Lower leg skin (tissue), 4 donors: ENCODE results near the gene FBLN2. TPM values are rescaled to one million over a fixed set of nuclear protein-coding genes. Genes with fewer than 3 reads are reported as not detected.

Experiments
- DNase-seq, 2 donors: peaks; one replicate each; pipeline ENCODE4 v3.0.0-alpha.2; 2019; ENCODE audit warnings: low spot score in 2 of 2
- H3K4me3 ChIP-seq: fragments of 200-600 bp; sonication (generic); 2 replicates; pipeline ENCODE4 v1.5.1; 2017; ENCODE audit warnings: mild to moderate bottlenecking, low read depth; ENCODE audit not compliant: poor library complexity, severe bottlenecking
- POLR2A ChIP-seq, 2 donors: fragments of 450-650 bp; IDR thresholded peaks; one replicate each; pipeline ENCODE4 v1.6.1; 2016 to 2017; ENCODE audit warnings: antibody characterized with exemption in 2 of 2, mild to moderate bottlenecking in 1 of 2, moderate library complexity in 1 of 2
- WGBS, 2 donors: methylation state at CpG; one replicate each; pipeline ENCODE4 v1.1.5; 2018; 5-methylcytosine and 5-hydroxymethylcytosine counted together
- intact Hi-C: fragments of 100-400 bp; cut with DNase I; formaldehyde crosslinking; loops from one replicate; pipeline ENCODE4 v1.15.0; 2023; ENCODE audit warnings: low total_unique reads
- total RNA-seq, 4 donors: library from RNA; depleted of rRNA; stranded (reverse); fragments of >200 nt; gene quantifications; one replicate each; pipeline ENCODE4 v1.1.0, GENCODE V29; 2016
- TF ChIP-seq, protein P1 (sequence below), 3 donors: fragments of 450-650 bp; IDR thresholded peaks; one replicate each; pipeline ENCODE4 v1.5.1; 2016; ENCODE audit warnings: antibody characterized with exemption in 3 of 3, mild to moderate bottlenecking in 3 of 3, moderate library complexity in 2 of 3

FBLN2 gene
- total RNA-seq, 4 donors from 2014 or later, result 40.1 to 153 (median 64.0) TPM

DNA sequence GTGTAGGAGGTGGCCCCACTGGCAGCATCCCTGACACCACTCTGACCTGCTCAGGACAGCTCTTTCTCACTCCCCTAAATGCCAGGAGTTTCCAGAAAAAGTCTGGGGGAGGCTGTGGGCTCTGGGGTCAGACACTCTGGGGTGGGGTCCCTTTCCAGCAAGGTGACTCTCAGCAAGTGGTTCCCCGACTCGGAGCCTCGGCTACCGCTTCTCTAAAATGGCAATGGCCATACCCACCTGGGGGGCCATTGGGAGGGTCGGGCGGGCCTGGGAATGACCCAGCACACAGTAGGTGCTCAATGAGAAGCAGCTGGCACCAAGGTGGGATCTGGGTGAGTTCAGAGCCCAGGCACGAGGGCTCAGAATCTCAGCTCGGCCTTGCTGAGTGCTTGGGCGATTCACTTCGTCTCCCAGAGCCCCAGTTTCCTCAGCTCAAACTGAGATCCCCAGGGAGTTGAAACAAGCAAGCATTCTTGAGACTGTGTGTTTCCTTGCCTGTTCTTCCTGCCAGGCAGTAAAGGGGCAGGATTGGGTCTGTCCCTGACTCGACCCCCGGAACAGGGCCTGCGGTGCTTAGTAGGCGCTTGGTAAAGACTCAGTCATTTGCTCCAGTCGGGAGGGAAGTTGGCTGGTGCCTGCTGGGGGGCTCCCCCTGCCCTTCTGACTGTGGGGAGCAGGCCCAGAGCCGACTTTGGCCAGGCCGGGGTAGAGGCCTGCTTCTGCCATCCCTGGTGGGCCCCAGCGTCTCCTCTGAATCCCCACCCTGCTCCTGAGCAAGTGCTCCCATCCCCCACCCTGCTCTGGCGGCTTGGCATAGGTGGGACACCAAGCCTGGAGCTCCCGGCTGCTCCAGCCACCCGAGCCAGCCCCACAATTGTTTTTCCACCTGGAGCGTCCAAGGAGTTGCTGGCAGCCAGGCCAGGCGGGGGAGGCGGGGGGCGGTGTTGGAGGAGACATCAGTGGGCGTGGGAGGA is 32.9 kb upstream of the FBLN2 start:
- no peak for DNase-seq
- 68 to 72% methylated on average over 26 of the region's 26 CpGs for WGBS, 2 donors
- TF ChIP-seq POLR2A (IDR thresholded peaks at IDR 0.05), result no peak
- TF ChIP-seq, protein P1, sequence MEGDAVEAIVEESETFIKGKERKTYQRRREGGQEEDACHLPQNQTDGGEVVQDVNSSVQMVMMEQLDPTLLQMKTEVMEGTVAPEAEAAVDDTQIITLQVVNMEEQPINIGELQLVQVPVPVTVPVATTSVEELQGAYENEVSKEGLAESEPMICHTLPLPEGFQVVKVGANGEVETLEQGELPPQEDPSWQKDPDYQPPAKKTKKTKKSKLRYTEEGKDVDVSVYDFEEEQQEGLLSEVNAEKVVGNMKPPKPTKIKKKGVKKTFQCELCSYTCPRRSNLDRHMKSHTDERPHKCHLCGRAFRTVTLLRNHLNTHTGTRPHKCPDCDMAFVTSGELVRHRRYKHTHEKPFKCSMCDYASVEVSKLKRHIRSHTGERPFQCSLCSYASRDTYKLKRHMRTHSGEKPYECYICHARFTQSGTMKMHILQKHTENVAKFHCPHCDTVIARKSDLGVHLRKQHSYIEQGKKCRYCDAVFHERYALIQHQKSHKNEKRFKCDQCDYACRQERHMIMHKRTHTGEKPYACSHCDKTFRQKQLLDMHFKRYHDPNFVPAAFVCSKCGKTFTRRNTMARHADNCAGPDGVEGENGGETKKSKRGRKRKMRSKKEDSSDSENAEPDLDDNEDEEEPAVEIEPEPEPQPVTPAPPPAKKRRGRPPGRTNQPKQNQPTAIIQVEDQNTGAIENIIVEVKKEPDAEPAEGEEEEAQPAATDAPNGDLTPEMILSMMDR (IDR thresholded peaks at IDR 0.05), result no peak
- H3K4me3 ChIP-seq, result no peak overlapping the region
- intact Hi-C loops, result no loop called here

DNA sequence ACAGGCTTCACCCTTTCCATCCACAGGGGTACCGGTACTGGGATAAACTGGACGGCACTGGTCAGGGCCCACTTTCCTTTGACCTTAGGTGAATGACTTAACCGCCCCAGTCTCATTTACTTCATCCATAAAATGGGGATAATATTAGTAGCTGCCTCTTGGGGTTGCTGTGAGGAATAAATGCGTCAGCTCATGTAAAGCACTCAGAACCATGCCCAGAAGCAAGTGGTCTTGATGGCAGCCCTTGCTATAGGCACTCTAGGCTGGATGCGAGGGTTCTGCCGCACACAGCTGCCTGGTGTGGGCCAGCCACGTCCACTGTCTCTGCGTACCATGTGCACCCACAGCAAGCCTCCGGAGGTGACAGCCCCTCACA is 32.2 kb upstream of the FBLN2 start:
- WGBS, 2 donors, result 79 to 85% methylated on average over 9 of the region's 9 CpGs
- intact Hi-C loops, result no loop called here
- H3K4me3 ChIP-seq, result no peak overlapping the region
- DNase-seq, result no peak
- TF ChIP-seq POLR2A (IDR thresholded peaks at IDR 0.05), result no peak
- TF ChIP-seq, protein P1 (IDR thresholded peaks at IDR 0.05), result no peak

DNA sequence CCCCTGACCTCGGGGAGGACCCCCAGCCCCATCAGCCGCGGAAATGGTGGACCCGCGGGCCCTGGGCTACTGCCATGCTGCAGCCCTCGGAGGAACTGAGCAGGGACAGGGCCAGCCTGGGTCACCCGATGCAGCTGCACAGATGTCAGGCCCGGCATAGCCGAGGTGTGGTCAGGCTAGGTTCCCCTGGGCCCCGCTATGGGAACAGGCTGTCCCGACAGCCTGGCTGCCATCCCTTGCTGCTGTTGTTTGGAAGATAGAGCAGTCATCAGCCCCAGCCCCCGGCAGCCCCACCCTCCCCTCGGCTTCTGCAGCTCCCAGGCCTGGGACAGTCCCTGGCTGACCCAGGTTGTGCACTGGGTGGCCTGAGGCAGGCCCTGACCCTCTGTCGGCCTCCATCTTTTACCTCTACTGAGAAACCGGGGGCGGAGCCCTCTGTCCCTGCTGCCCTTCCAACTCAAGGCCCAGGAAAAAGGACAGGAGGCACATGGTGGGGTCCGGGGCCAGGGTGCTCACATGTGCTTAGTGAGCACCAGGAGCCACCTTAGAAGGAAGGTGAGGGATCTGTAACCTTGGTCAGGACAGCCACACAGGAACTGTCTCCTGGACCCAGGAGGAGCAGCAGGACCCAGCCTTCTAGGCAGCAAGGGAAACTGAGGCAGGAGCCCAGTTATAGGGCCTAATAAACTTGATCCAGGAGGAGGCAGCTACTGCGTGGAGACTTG is 31.5 kb upstream of the FBLN2 start:
- peak; percentile 86 to 97 for DNase-seq
- intact Hi-C loops, result no loop called here
- H3K4me3 ChIP-seq, result no peak overlapping the region
- 68 to 79% methylated on average over 14 to 15 of the region's 18 CpGs for WGBS, 2 donors
- no peak for TF ChIP-seq POLR2A (IDR thresholded peaks at IDR 0.05)
- TF ChIP-seq, protein P1 (IDR thresholded peaks at IDR 0.05), result no peak

DNA sequence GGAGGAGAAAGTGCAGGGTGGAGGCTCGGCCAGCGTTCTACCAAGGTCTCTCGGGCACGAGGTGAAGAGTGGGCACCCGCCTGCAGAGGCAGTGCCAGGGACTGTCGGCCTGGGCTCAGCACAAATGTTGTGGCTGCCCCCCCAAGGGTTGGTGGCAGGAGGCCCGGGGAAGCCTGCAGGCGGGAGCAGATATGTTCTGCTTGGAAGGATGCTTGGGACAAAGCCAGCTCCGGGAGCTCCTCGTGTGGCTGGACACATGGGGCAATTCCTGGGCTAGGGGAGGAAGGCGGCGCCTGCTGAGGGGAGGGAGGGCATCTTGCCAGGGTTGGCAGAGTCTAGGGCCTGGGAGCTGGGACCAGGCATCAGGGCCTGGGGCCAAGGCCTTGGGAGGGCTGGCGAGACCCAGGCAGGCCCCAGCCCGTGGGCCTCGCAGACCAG is 30.4 kb upstream of the FBLN2 start:
- WGBS, 2 donors, result 46 to 59% methylated on average over 9 to 11 of the region's 15 CpGs
- TF ChIP-seq POLR2A (IDR thresholded peaks at IDR 0.05), result no peak
- TF ChIP-seq, protein P1 (IDR thresholded peaks at IDR 0.05), result no peak
- intact Hi-C loops, result no loop called here
- DNase-seq, result peak; percentile 83 to 96
- no peak overlapping the region for H3K4me3 ChIP-seq

DNA sequence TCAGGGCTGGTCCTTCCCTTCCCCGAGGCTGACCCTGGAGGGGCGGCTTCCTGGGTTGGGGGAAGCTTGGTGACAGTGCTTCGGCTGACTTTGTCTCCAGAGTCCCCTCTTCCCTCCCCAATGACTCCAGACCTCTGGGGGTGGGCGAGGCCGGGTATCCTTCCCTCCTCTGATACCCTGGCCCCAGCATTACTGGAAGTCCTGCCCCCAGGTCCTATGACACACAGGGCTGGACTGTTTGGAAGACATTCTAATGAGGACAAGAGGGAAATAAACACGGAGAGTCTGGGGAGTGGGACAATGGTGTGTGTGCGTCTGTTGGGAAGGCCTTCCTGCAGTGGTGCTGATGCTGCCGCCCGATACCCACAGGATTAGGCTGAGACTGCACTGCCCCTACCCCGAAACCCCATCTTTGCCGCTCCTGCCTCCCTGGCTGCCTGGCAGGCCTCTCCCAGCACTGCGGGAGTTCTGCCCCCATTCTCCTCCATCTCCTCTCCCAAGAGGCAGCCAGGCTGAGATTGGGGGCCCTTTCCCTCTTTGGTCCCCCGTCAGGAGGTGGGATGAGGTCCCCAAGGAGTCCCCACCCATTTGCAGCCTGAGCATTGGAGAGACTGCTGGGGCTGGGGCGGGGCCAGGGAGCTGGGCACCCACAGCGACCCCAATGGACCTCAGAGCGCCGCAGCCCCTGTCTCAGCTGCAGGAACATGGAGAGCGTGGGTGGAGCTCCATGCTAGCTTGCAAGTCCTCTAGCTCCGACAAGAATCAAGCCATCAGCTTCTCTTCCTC is 29.7 kb upstream of the FBLN2 start:
- WGBS, 2 donors, result 74 to 80% methylated on average over 18 to 19 of the region's 19 CpGs
- intact Hi-C loops, result no loop called here
- DNase-seq, result no peak
- no peak overlapping the region for H3K4me3 ChIP-seq
- TF ChIP-seq, protein P1 (IDR thresholded peaks at IDR 0.05), result no peak
- TF ChIP-seq POLR2A (IDR thresholded peaks at IDR 0.05), result no peak
